GM19468 (cell line): Measurements from ENCODE around the gene C1orf50.
"Not testable (repeated sequence)": the region's sequence is repeated elsewhere in the genome, so short reads cannot be mapped to it uniquely, and the experiment has no call there.

ENCODE experiments used
- ATAC-seq: cut with Tn5 transposase; IDR thresholded peaks from one replicate; pipeline ENCODE4 v1.9.1; 2021; ENCODE audit warnings: mild to moderate bottlenecking, moderate library complexity, moderate number of reproducible peaks; ENCODE audit not compliant: unreplicated experiment; ENCODE audit errors: extremely low read depth

The C1orf50 gene

GRCh38 chr1:42793824-42794223 lies 26.8 kb downstream of the C1orf50 start:
- no peak for ATAC-seq

- ATAC-seq: no peak
Observed at GRCh38 chr1:42797414-42797813, 30.4 kb downstream of the C1orf50 start.

DNA sequence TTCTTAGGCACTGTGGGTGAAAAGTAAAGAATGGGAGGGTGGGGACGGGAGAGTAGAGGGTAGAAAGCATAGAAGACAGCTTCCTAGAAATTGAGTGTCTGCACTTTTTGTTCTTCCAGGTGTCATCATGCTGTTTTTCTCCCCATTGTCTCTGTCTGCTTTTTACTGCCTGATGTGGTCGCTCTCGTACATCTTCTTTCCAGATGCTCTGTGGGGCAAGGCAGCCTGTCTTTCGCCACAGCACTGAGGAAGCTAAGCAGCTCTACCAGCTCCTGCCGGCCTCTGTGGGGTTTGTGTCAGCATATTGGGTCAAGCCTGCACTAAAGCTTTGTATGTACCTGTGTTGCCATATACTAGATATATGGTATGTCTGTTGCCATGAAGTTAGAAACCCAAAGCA lies 30.9 kb downstream of the C1orf50 start:
- no peak for ATAC-seq

- ATAC-seq: no peak
Observed at GRCh38 chr1:42801832-42802473, 34.9 kb downstream of the C1orf50 start.

GRCh38 chr1:42806171-42806570 lies 39.1 kb downstream of the C1orf50 start:
- ATAC-seq: no peak

DNA sequence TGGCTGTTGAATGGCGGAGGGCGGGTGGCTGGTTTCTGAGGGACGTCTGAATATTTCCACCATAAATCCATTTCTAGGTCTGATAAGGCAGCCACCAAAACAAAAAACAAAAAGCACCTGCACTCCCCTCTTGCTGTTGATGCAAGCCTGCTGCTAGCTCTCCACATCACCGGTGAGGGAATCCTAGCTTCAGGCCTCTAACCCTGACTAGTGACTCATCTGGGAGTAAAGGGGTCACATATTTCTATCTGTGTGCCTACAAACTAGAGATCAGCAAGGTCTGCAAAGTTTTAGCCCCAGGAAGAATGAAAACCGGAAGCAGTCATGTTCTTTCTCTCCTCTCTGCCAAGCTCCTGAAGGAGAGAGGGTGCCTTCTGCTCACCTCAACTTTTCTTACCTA lies 39.5 kb downstream of the C1orf50 start:
- ATAC-seq: no peak

DNA sequence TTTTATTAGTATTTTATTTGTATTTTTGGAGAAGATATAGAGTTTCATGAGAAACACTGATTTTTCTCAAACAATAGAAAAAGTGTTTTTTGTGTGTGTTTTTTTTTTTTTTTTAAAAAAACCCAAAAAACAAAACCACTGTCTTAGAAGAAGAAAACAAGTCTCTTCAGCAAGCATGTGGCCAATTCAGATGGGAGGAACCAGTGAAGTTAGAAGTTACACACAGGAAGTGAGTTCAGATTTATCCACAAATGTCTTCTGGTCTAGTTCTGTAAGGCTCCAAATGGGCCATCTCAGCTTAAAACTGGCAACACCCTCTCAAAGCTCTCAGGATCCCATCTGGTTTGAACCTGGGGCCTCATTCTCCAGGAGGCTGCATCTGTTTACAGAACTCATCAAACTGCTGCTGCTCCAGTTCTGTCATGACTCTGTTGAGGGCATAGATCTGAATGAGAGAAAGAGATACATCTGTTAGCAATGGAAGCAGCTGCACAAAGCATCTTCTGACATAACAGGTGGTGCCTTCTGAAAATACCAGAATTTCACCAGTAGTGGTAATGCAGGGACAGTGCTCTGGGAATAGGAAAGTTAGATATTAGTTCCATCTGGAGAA lies 40.1 kb downstream of the C1orf50 start:
- ATAC-seq: no peak

DNA sequence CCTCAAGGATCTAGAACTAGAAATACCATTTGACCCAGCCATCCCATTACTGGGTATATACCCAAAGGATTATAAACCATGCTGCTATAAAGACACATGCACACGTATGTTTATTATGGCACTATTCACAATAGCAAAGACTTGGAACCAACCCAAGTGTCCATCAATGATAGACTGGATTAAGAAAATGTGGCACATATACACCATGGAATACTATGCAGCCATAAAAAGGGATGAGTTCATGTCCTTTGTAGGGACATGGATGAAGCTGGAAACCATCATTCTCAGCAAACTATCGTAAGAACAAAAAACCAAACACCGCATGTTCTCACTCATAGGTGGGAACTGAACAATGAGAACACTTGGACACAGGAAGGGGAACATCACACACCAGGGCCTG lies 47.8 kb downstream of the C1orf50 start:
- ATAC-seq: not testable (repeated sequence)

DNA sequence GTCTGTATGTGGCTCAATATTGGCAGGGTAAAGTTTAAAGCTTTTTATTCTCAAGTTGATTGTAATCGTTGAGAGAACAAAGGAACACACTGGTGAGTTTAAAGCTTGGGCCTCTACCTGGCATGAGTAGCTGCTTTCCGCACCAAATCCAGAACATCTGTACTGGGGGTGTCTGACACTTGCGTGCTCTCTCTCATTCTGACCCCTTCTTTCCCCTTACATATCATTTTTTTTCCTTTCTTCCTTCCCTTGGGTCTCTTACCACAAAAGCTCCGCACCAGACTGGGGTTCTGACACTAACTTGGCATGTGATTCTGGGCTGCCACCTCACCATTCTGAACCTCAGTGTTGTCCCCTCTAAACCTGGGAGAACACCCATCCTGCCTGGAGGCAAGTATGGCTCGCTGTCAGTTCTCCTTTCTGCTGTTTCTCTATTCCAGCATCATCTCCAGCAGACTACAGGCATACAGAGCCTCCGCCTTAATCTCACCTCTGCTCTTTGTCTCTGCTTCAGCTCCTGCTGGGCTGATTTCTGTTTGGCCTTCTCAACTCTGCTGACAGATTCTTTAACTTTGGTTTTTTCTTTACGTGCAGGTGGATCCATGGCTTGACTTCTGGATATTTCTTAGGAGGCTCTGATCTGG lies 49.0 kb downstream of the C1orf50 start:
- ATAC-seq: no peak

DNA sequence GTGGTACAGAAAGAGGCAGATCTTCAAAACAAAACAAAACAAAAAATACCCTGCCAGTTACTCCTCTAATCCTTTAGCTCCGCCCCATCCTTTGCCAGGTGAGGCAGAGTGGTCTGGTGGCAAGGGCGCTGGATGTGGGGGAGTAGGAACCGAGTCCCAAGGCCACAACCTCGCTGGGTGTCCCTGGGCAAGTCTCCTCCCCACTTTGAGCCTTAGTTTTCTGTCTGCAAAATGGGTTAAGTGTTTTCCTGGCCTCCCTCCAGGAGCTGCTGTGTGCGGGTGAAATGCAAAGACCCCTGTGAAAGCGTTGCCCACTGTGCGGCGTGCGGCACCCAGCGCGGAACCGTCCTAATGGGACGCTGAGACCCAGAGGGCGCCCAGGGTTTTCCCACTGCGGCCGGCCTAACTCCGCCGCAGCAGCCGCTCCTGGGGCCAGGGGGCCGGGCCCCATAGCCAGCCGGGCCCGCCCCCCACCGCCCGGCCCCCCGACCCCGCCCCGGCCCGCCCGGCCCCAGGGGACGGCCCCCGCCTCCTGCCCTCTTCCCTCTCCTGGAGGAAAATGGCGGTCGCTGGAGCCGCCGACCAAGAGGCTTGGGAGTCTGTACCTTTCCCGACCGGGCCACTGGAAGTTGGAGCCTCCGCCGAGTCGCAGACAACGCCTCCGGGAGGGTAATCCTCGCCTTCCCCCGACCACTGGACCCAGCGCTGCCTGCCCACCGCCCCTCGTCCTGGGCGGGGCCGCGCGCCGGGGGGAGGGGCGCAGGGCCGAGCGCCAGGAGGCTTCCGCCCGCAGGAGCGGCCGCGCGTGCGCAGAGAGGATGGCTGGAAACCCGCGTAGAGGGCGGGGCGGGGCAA lies 49.8 kb downstream of the C1orf50 start, which contains the start of the genes ERMAP and SVBP:
Gene ERMAP (plus strand): TSS at position 538 of the 855 bp plus-strand sequence. CDS start 13,327 bp downstream, outside the sequence.
Gene SVBP (minus strand): TSS at position 813 of the 855 bp plus-strand sequence. CDS start 853 bp downstream, outside the sequence.
- peak; percentile 38 for ATAC-seq

DNA sequence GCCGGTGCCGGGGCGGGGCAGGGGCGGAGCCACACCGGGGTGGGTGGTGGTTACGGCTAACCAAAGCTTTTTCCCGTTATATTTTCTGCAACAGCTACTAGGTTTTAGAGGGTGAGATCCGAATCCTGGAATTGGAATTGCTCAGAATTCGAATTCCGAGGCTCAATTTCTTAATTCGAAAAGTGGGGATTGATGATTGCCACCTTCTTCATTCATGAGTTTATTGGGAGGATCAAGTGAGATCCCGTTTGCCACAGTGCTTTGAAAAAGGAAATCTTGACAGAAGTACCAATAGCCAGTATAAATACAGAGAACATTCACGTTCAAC lies 50.4 kb downstream of the C1orf50 start:
- ATAC-seq: no peak

DNA sequence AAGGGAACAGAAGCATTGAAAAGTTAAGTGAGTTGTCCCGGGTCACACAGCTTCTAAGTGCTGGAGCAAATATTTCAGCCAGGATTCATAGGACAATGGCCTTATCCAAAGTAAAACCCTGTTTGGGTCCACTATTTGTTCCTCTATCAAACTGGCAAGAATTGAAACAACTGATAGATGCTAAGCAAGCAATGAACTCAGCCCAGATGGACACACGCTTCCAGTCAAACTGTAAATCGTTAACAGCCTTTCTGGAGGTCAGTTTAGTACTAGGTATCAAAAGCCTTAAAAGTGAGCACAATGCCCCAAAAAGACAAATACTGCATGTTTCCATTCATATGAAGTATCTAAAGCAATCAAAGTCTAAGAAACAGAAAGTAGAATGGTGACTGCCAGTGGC lies 50.9 kb downstream of the C1orf50 start:
- no peak for ATAC-seq

GRCh38 chr1:42820813-42821212 lies 53.8 kb downstream of the C1orf50 start:
- no peak for ATAC-seq

DNA sequence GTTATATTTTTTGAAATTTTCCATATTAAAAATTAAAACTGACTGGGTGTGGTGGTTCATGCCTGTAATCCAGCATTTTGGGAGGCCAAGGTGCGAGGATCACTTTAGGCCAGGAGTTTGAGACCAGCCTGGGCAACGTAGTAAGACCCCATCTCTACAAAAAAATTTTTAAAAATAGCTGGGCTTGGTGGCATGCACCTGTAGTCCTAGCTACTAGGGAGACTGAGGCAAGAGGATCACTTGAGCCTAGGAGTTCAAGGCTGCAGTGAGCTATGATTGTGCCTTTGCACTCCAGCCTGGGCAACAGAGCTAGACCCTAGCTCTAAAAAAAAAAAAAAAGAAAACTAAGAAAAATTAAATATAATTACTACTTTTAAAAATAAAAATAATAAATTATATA lies 54.6 kb downstream of the C1orf50 start:
- ATAC-seq: no peak

DNA sequence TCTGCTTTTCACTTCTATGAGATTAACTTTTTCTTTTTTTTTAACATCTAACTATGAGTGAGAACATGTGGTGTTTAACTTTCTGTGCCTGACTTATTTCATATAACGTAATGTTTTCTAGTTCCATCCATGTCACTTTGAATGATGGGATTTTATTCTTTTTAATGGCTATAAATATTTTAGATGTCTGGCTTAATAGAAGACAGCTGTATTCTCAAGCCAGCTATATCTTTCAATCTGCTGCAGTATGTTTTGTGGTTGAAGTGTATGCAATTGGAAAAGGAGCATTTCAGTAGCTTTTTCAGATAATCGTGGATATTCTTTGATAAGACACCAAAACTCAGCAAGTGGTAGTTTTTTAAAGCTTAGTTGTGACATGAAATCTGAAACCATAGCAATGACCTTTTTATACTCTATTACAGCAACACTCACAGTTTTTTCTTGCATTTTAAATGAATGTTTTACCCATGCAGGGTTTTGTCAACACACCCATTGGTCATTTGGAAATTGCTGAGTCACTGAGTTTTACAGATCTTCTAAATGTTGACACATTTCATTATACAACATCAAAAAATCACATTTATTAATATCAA lies 55.8 kb downstream of the C1orf50 start:
- ATAC-seq: no peak

DNA sequence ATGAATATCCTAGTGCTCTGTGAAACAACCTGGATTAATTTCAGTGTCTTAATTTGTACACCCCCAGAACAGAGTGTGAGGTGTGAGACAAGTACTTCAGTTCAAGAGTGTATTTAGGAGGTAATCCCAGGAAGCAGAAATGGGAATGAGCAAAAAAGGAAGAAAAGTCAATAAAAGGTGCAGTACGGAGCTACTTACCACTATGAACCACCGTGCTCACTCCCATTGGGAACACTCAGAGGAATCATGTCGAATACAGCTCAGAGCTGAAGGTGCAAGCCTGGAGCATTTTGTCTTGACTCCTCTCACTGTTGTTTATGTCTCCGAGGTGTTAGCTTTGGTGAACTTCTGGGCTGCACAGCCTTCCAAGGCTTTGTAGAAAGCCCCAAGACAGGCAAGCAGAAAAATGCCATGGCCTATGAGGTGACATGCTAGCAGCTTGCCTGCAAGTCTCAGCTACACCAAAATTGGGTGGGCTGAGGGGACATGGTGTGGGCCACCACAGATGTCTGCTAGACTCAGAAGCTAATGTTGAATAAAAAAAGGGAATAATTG lies 57.5 kb downstream of the C1orf50 start:
- no peak for ATAC-seq

DNA sequence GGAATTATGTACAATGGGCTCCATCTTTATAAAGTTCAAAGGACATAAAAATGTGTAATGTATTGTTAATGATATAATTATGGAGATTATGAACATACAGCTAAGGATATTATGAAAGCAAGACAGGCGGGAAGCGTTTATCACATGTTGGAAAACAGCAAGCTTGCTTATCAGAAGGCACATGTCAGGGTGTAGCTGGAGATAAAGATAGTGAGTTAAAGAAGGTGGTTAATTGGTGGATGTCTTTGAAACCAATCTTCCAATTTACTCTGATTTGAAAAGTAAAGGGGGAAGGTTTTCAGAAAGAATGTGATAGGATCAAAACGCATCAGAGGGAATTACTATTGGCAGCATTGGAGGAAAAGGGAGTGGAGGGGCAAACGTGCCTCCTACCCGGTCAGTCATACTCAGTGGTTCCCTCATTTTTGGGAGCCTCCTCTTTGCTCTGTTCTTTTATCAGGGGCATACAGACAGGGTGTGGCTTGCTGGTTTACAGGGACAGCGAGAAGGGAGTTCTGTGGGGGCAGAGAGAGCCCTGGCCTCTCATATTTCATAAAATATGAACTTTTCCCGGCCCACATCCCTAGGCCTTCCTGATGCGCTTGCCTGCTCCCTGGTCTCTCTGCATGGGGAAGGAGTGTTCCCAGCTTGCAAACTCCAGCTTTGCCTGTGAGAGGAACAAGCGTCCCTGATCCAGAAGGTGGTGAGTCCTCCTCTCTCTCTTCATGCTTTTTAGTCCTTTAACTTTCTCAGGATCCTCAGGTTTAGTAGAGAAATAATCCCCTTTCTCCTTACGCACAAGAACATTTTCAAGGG lies 58.2 kb downstream of the C1orf50 start:
- ATAC-seq: no peak
